Fibroblast of villous mesenchyme (primary cell): ENCODE results near the gene RNF13. TPM values are rescaled to one million over a fixed set of nuclear protein-coding genes. Genes with fewer than 3 reads are reported as not detected.

Source experiments
- DNase-seq: peaks from one replicate; pipeline ENCODE4 v3.0.0-alpha.2; 2010; ENCODE audit warnings: low read depth
- H3K4me3 ChIP-seq: 2 replicates; pipeline ENCODE4 v1.5.1; 2011; ENCODE audit warnings: low read depth, mild to moderate bottlenecking, low read length
- CTCF ChIP-seq: IDR thresholded peaks from 2 replicates; pipeline ENCODE4 v1.5.1; 2012; ENCODE audit warnings: low read depth, mild to moderate bottlenecking, low read length; ENCODE audit not compliant: insufficient read depth
- total RNA-seq: library from RNA; depleted of rRNA; stranded (reverse); fragments of >200 nt; gene quantifications from 2 replicates; pipeline ENCODE4 v1.2.3, GENCODE V29; 2012

The RNF13 gene
- total RNA-seq, 1 donor: 77.3 TPM

DNA sequence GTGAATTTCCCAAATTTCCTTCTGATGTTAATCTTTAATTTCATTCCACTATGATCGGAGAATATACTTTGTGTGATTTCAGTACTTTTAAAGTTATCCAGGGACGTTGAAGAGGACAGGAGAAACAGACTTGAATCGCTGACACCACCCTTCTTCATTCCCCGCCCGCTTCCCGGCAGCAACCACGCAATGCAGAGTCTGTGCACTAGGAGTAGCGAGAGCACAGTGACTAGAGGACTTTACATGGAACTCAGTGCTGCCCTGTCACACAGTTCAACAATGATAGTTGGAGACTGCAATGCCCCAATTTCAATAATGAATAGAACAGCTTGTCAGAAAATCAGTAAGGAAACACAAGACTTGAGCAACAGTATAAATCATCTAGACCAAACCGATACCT is 73.9 kb downstream of the RNF13 start:
- H3K4me3 ChIP-seq: no peak overlapping the region
- DNase-seq: no peak
- no peak for TF ChIP-seq CTCF

GRCh38 chr3:149891621-149892020 is 78.6 kb downstream of the RNF13 start:
- DNase-seq: no peak

GRCh38 chr3:149892371-149892770 is 79.4 kb downstream of the RNF13 start:
- no peak overlapping the region for H3K4me3 ChIP-seq
- TF ChIP-seq CTCF: no peak
- no peak for DNase-seq

More at GRCh38 chr3:149891621-149892020, 78.6 kb downstream of the RNF13 start:
- no peak overlapping the region for H3K4me3 ChIP-seq
- no peak for TF ChIP-seq CTCF

- no peak overlapping the region for H3K4me3 ChIP-seq
- no peak for TF ChIP-seq CTCF
- peak; percentile 12 for DNase-seq
These were observed 81.2 kb downstream of the RNF13 start for GRCh38 chr3:149894205-149894604.

GRCh38 chr3:149895339-149895738 is 82.3 kb downstream of the RNF13 start:
- TF ChIP-seq CTCF: no peak

GRCh38 chr3:149895769-149896168 is 82.8 kb downstream of the RNF13 start:
- no peak for TF ChIP-seq CTCF
- H3K4me3 ChIP-seq: no peak overlapping the region
- DNase-seq: no peak

More at GRCh38 chr3:149895339-149895738, 82.3 kb downstream of the RNF13 start:
- DNase-seq: no peak
- no peak overlapping the region for H3K4me3 ChIP-seq

DNA sequence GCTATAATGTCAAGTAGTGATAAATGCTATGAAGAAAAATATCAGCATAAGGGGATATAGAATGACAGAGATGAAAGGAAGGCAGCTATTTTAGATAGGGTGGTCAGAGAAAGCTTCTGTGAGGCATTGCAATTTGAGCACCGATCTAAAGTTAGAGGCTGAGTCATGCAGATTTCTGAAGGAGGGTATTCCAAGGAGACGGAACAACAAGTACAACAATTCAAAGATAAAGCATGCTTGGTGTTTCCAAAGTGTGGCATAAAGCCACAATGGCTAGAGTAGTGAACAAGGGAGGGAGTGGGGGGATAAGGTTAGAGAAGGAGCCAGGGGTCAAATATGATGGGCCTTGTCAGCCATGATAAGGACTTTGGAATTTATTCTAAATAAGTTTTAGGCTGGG is 85.8 kb downstream of the RNF13 start:
- H3K4me3 ChIP-seq: no peak overlapping the region
- peak; percentile 30 for DNase-seq
- no peak for TF ChIP-seq CTCF
